Gastrocnemius medialis (tissue), 4 donors: Measurements from ENCODE around the gene AMELX.

Experiments used
- CTCF ChIP-seq, 5 experiments: fragments of 450-650 bp in 3 of 5; fragments of 200-600 bp in 2 of 5; sonication (generic) in 2 of 5; IDR thresholded peaks in 4 of 5; conservative IDR thresholded peaks in 1 of 5; 1 replicate in 4 of 5; 2 replicates in 1 of 5; pipeline ENCODE4 v1.5.1; 2016 to 2019; ENCODE audit warnings: antibody characterized with exemption in 5 of 5, mild to moderate bottlenecking in 3 of 5, moderate library complexity in 3 of 5
- POLR2A ChIP-seq, 2 donors: fragments of 450-650 bp; IDR thresholded peaks; one replicate each; pipeline ENCODE4 v1.6.1; 2017; ENCODE audit warnings: antibody characterized with exemption in 2 of 2, mild to moderate bottlenecking in 2 of 2, moderate library complexity in 2 of 2

GRCh38 chrX:11261260-11261659 is 32.0 kb upstream of the AMELX start:
- no peak for TF ChIP-seq CTCF (IDR thresholded peaks at IDR 0.05 in 4 of 5, conservative IDR thresholded peaks at IDR 0.05 in 1 of 5)
- TF ChIP-seq POLR2A (IDR thresholded peaks at IDR 0.05): no peak
